Measurements from ENCODE around the gene AHNAK2.

Gene AHNAK2

DNA sequence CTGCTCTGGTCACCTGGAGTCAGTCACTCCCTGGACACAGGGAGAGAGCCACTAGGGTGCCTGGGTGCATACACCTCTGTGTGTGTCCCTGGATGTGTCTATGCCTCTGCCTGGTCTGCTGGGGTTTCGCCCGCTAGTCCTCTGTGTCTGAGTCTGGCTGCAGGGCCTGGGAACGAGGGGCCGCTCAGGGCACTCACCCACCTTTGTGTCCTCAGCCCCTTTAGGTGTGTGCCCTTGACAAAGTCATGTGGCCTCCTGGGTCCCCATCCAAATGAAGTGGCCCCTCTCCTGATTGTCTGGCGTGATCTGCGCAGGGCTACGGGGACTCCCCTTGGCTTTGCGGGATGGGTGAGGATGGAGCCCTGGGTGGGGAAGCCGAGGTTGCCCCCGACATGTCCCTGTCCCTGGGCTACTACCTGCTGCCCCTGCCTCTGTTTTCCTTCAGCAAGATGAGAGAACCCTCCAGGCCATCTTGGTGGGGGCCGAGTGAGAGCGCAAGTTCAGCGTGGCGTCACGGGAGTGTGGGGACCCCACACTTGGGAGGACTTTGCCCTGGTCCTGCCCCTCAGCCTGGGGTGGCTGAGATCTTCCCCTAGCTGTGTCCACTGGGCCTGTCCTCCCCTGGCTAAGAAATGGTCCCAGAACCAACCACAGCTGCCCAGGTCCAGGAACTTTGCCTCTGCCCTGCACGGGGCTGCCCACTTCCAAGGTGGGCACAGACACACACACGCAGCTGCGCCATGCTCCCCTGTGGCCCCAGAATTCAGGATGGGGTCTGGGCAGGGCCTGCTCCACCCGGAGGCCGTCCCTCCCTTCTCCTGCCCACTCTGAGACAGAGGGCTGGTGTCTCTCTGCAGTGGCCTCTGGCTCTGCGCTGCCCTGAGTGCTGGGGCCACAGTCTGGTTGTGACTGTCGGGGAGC, 2.7 kb upstream of the AHNAK2 start:
- Histone ChIP-seq H3K27me3 (ENCODE audit: low read length) (no peaks in the 10 kb centered on the region), H3F3A (ENCODE audit: insufficient read depth) (no peaks in the 10 kb centered on the region), H3K27ac (ENCODE audit: low read depth, low read length) (no peak overlapping the region), H3K9ac (ENCODE audit: low read length) (no peak overlapping the region), H3K36me3 (ENCODE audit: low read length) (no peaks in the 10 kb centered on the region), H3K4me2 (ENCODE audit: low read depth, low read length, poor library complexity, severe bottlenecking) (no peak overlapping the region), H3K4me3 (ENCODE audit: insufficient read depth, low read length, poor library complexity, severe bottlenecking) (no peak overlapping the region), H2AFZ (ENCODE audit: low read depth, low read length, severe bottlenecking) (no peak overlapping the region), H3K9me3 (ENCODE audit: insufficient read depth, low read length) (no peaks in the 10 kb centered on the region), H4K20me1 (ENCODE audit: low read depth, low read length) (no peaks in the 10 kb centered on the region), H3K79me2 (ENCODE audit: insufficient read depth, low read length) (no peaks in the 10 kb centered on the region), H3K9me2 (replicated peaks; ENCODE audit: insufficient read depth, low read length) (no peaks in the 10 kb centered on the region)
- TF ChIP-seq EZH2phosphoT487 (conservative IDR thresholded peaks at IDR 0.05; ENCODE audit: low read length) = no peak
- TF ChIP-seq CTCF (IDR thresholded peaks at IDR 0.05; ENCODE audit: insufficient read depth, low read length, poor library complexity, severe bottlenecking) = no peak

- H3K9ac ChIP-seq (ENCODE audit: low read length) = no peak overlapping the region
- no peaks in the 10 kb centered on the region for H3K36me3 ChIP-seq (ENCODE audit: low read length)
- TF ChIP-seq EZH2phosphoT487 (conservative IDR thresholded peaks at IDR 0.05; ENCODE audit: low read length) = no peak
- no peak for TF ChIP-seq CTCF (IDR thresholded peaks at IDR 0.05; ENCODE audit: insufficient read depth, low read length, poor library complexity, severe bottlenecking)
- no peaks in the 10 kb centered on the region for H3F3A ChIP-seq (ENCODE audit: insufficient read depth)
- H3K4me3 ChIP-seq (ENCODE audit: insufficient read depth, low read length, poor library complexity, severe bottlenecking) = no peak overlapping the region
- H3K9me3 ChIP-seq (ENCODE audit: insufficient read depth, low read length) = no peaks in the 10 kb centered on the region
- H3K9me2 ChIP-seq (replicated peaks; ENCODE audit: insufficient read depth, low read length) = no peaks in the 10 kb centered on the region
- H3K79me2 ChIP-seq (ENCODE audit: insufficient read depth, low read length) = no peaks in the 10 kb centered on the region
- no peak overlapping the region for H3K27ac ChIP-seq (ENCODE audit: low read depth, low read length)
- no peaks in the 10 kb centered on the region for H4K20me1 ChIP-seq (ENCODE audit: low read depth, low read length)
- H2AFZ ChIP-seq (ENCODE audit: low read depth, low read length, severe bottlenecking) = no peak overlapping the region
- no peak overlapping the region for H3K4me2 ChIP-seq (ENCODE audit: low read depth, low read length, poor library complexity, severe bottlenecking)
- no peaks in the 10 kb centered on the region for H3K27me3 ChIP-seq (ENCODE audit: low read length)
Measured at GRCh38 chr14:104979758-104980610, 1.8 kb upstream of the AHNAK2 start.

DNA sequence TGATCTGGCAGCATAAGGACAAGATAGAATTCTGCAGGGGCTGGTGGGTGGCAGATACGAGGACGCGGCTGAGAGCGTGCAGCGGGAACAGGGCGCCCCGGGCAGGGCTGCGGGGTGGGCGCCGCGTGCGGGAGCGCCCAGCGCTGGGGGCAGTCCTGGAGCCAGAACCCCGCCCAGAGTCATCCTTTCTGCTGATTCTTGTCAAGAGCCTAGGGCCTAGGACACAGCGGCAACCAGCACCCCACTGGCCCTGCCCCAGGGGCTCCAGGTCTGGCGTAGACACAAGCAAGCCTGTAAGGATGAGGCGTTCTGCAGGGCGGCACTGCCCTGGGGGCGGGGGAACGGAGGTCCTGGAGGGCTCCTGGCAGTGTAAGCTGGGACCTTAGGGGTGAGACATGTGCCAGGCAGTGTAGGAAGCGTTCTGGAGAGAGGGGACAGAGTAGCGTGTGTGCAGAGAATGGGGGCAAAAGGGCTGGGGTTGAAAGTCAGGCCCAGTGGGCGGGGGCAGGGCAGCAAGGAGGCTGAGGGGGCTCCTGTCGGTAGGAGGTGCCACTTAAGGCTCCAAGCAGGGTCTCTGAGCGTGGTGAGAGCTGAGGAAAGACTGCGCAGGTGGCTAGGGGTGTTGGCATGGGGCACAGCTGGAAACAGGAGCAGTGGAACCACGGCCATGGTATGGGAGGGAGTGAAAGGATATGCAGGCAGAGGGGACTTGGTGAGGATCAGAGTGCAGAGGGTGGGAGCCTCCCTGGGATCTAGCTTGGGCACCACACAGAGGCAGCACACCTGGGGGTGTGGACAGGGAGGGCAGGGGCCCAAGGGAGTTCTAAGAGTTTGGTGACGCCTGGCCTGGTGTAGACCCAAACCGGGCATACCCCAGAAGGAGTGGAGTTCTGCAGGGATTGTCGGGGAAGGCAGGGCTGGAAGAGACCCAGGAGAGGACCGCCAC, 845 bp upstream of the AHNAK2 start:
- H2AFZ ChIP-seq (ENCODE audit: low read depth, low read length, severe bottlenecking) = no peak overlapping the region
- H3K4me3 ChIP-seq (ENCODE audit: insufficient read depth, low read length, poor library complexity, severe bottlenecking) = no peak overlapping the region

More for the DNA sequence above, 845 bp upstream of the AHNAK2 start:
- no peaks in the 10 kb centered on the region for H3K27me3 ChIP-seq (ENCODE audit: low read length)
- no peaks in the 10 kb centered on the region for H3K9me3 ChIP-seq (ENCODE audit: insufficient read depth, low read length)
- H3K9me2 ChIP-seq (replicated peaks; ENCODE audit: insufficient read depth, low read length) = no peaks in the 10 kb centered on the region
- no peaks in the 10 kb centered on the region for H3K36me3 ChIP-seq (ENCODE audit: low read length)
- no peaks in the 10 kb centered on the region for H3F3A ChIP-seq (ENCODE audit: insufficient read depth)
- TF ChIP-seq EZH2phosphoT487 (conservative IDR thresholded peaks at IDR 0.05; ENCODE audit: low read length) (no peak), CTCF (IDR thresholded peaks at IDR 0.05; ENCODE audit: insufficient read depth, low read length, poor library complexity, severe bottlenecking) (no peak)
- H3K9ac ChIP-seq (ENCODE audit: low read length) = no peak overlapping the region
- H4K20me1 ChIP-seq (ENCODE audit: low read depth, low read length) = no peaks in the 10 kb centered on the region
- no peak overlapping the region for H3K27ac ChIP-seq (ENCODE audit: low read depth, low read length)
- no peaks in the 10 kb centered on the region for H3K79me2 ChIP-seq (ENCODE audit: insufficient read depth, low read length)
- H3K4me2 ChIP-seq (ENCODE audit: low read depth, low read length, poor library complexity, severe bottlenecking) = no peak overlapping the region
